IMR-90 (cell line): ENCODE measurements around the gene CABP5. TPM values are rescaled to one million over a fixed set of nuclear protein-coding genes. Genes with fewer than 3 reads are reported as not detected.

Source experiments
- ATAC-seq: fragments of 200-7000 bp; cut with Tn5 transposase; 2 replicates; pipeline ENCODE4 v1.9.1; 2020; ENCODE audit warnings: low read depth, mild to moderate bottlenecking, moderate library complexity
- BruUV-seq: library from RNA; stranded (reverse); fragments of 400-500 nt; replicated peaks from 2 replicates; lab custom pipeline; 2021; lab: Mats Ljungman, UMichigan
- CTCF ChIA-PET: fragments of 300-600 bp; formaldehyde crosslinking; extraction: SDS; loops from one replicate; lab custom pipeline; 2021; ENCODE audit warnings: antibody characterized with exemption; lab: Yijun Ruan, JAX
- POLR2A ChIA-PET: fragments of 300-600 bp; sonication (Branson Sonifier 250); formaldehyde crosslinking; loops from one replicate; lab custom pipeline; 2022; ENCODE audit warnings: antibody characterized with exemption; ENCODE audit not compliant: unreplicated experiment; lab: Charles Lee
- DNase-seq: peaks from one replicate; pipeline ENCODE4 v3.0.0; 2013
- H2AFZ ChIP-seq: replicated peaks from 2 replicates; pipeline ENCODE3; 2013; ENCODE audit warnings: low read length, mild to moderate bottlenecking; ENCODE audit not compliant: poor library complexity
- H2AK5ac ChIP-seq: 2 replicates; pipeline ENCODE4 v1.6.1; 2013; ENCODE audit warnings: low read depth, low read length, inconsistent platforms
- H2AK9ac ChIP-seq: replicated peaks from 2 replicates; pipeline ENCODE3; 2013; ENCODE audit warnings: mild to moderate bottlenecking, low read depth, low read length, moderate library complexity; ENCODE audit not compliant: poor library complexity
- H2BK120ac ChIP-seq: 2 replicates; pipeline ENCODE4 v1.6.1; 2013; ENCODE audit warnings: low read depth, low read length, inconsistent platforms
- H2BK15ac ChIP-seq: 3 replicates; pipeline ENCODE4 v1.6.1; 2013; ENCODE audit warnings: low read depth, low read length, inconsistent platforms
- H2BK20ac ChIP-seq: 2 replicates; pipeline ENCODE4 v1.6.1; 2013; ENCODE audit warnings: low read depth, mild to moderate bottlenecking, inconsistent platforms, low read length, moderate library complexity
- H2BK5ac ChIP-seq: 2 replicates; pipeline ENCODE4 v1.6.1; 2013; ENCODE audit warnings: mild to moderate bottlenecking, low read depth, low read length, inconsistent platforms; ENCODE audit not compliant: poor library complexity, severe bottlenecking
- H3K14ac ChIP-seq: replicated peaks from 2 replicates; pipeline ENCODE4 v1.6.1; 2013; ENCODE audit warnings: low read depth, low read length, inconsistent platforms
- H3K18ac ChIP-seq: 2 replicates; pipeline ENCODE4 v1.6.1; 2013; ENCODE audit warnings: low read depth, low read length, control low read depth
- H3K23ac ChIP-seq: 2 replicates; pipeline ENCODE4 v1.6.1; 2013; ENCODE audit warnings: low read depth, low read length, inconsistent platforms
- H3K27ac ChIP-seq: 2 replicates; pipeline ENCODE4 v1.5.1; 2013; ENCODE audit warnings: mild to moderate bottlenecking, control low read depth, low read length; ENCODE audit not compliant: insufficient read depth
- H3K27me3 ChIP-seq: 2 replicates; pipeline ENCODE4 v1.6.1; 2013; ENCODE audit warnings: low read length; ENCODE audit not compliant: control insufficient read depth, insufficient read depth
- H3K36me3 ChIP-seq: 2 replicates; pipeline ENCODE4 v1.6.1; 2013; ENCODE audit warnings: low read length, mixed read lengths; ENCODE audit not compliant: control insufficient read depth, insufficient read depth
- H3K4ac ChIP-seq: 2 replicates; pipeline ENCODE4 v1.6.1; 2013; ENCODE audit warnings: low read depth, low read length, inconsistent platforms
- H3K4me1 ChIP-seq: 2 replicates; pipeline ENCODE4 v1.6.1; 2013; ENCODE audit warnings: low read length, mixed read lengths; ENCODE audit not compliant: control insufficient read depth, insufficient read depth
- H3K4me2 ChIP-seq: 2 replicates; pipeline ENCODE4 v1.6.1; 2013; ENCODE audit warnings: low read depth, mild to moderate bottlenecking, control low read depth, low read length, moderate library complexity
- H3K4me3 ChIP-seq: 2 replicates; pipeline ENCODE4 v1.5.1; 2013; ENCODE audit warnings: low read depth, mild to moderate bottlenecking, control low read depth, low read length, moderate library complexity; ENCODE audit not compliant: insufficient read depth
- H3K56ac ChIP-seq: 2 replicates; pipeline ENCODE4 v1.6.1; 2013; ENCODE audit warnings: low read length, inconsistent platforms; ENCODE audit not compliant: insufficient read depth; ENCODE audit errors: extremely low read depth
- H3K79me1 ChIP-seq, 2 experiments: 2 replicates each; pipeline ENCODE4 v1.6.1; 2013; ENCODE audit warnings: low read length in 2 of 2, inconsistent platforms in 1 of 2, low read depth in 1 of 2
- H3K9ac ChIP-seq: 2 replicates; pipeline ENCODE4 v1.6.1; 2013; ENCODE audit warnings: low read depth, low read length, control low read depth
- H3K9me1 ChIP-seq: 2 replicates; pipeline ENCODE4 v1.6.1; 2013; ENCODE audit warnings: low read length, inconsistent platforms; ENCODE audit not compliant: insufficient read depth
- H3K9me3 ChIP-seq: 2 replicates; pipeline ENCODE4 v1.6.1; 2013; ENCODE audit warnings: low read length; ENCODE audit not compliant: control insufficient read depth, insufficient read depth
- H4K20me1 ChIP-seq: 2 replicates; pipeline ENCODE4 v1.6.1; 2013; ENCODE audit warnings: low read length, inconsistent platforms; ENCODE audit not compliant: insufficient read depth
- H4K5ac ChIP-seq: 2 replicates; pipeline ENCODE4 v1.6.1; 2013; ENCODE audit warnings: mild to moderate bottlenecking, low read depth, low read length, control low read depth
- H4K8ac ChIP-seq, 2 experiments: 2 replicates each; pipeline ENCODE4 v1.6.1; 2013; ENCODE audit warnings: low read depth in 2 of 2, low read length in 2 of 2, control low read depth in 1 of 2, inconsistent platforms in 1 of 2
- H4K91ac ChIP-seq: 2 replicates; pipeline ENCODE4 v1.6.1; 2013; ENCODE audit warnings: low read depth, low read length, inconsistent platforms; ENCODE audit not compliant: insufficient read depth
- BHLHE40 ChIP-seq: fragments of 150-350 bp; IDR thresholded peaks from 2 replicates; pipeline ENCODE4 v1.6.1; 2016; ENCODE audit warnings: mild to moderate bottlenecking, low read depth, low read length
- MAFK ChIP-seq: IDR thresholded peaks from 2 replicates; pipeline ENCODE4 v1.6.1; 2012; ENCODE audit warnings: low read depth, low read length, improper control_type of control experiment
- WGBS, 2 experiments: methylation state at CpG; one replicate each; pipeline versions ENCODE4 v1.1.5 to v1.1.7; 2013; ENCODE audit warnings: missing lambda C conversion rate in 2 of 2; ENCODE audit not compliant: insufficient read length in 1 of 2; ENCODE audit errors: extremely low coverage in 2 of 2; 5-methylcytosine and 5-hydroxymethylcytosine counted together
- dilution Hi-C: fragments of 300-500 bp; cut with HindIII; formaldehyde crosslinking; loops from one replicate; pipeline ENCODE4 v1.14.3; 2018; ENCODE audit warnings: low sequenced_read_pairs; ENCODE audit not compliant: unreplicated experiment
- in situ Hi-C: fragments of 300-500 bp; cut with MboI; formaldehyde crosslinking; loops from 3 replicates; pipeline ENCODE4 v1.14.3; 2019; ENCODE audit warnings: low sequenced_read_pairs, inconsistent platforms, mixed read lengths
- intact Hi-C: fragments of 100-400 bp; cut with micrococcal nuclease; formaldehyde crosslinking; loops from 2 replicates; pipeline ENCODE4 v1.10.0; 2022
- polyA plus RNA-seq, 3 experiments: library from polyadenylated mRNA; depleted of rRNA; stranded (reverse); fragments of >200 nt; gene quantifications; 2 replicates each; pipeline ENCODE4 v1.2.3, GENCODE V29; 2012; ENCODE audit warnings: low replicate concordance in 1 of 3
- total RNA-seq: library from RNA; depleted of rRNA; stranded (reverse); fragments of >200 nt; gene quantifications from 2 replicates; pipeline ENCODE4 v1.2.3, GENCODE V29; 2012; rRNA removed

The CABP5 gene
- total and polyA plus RNA-seq, 2 of the 4 experiments (the other 2 are of a cell fraction): not detected

DNA sequence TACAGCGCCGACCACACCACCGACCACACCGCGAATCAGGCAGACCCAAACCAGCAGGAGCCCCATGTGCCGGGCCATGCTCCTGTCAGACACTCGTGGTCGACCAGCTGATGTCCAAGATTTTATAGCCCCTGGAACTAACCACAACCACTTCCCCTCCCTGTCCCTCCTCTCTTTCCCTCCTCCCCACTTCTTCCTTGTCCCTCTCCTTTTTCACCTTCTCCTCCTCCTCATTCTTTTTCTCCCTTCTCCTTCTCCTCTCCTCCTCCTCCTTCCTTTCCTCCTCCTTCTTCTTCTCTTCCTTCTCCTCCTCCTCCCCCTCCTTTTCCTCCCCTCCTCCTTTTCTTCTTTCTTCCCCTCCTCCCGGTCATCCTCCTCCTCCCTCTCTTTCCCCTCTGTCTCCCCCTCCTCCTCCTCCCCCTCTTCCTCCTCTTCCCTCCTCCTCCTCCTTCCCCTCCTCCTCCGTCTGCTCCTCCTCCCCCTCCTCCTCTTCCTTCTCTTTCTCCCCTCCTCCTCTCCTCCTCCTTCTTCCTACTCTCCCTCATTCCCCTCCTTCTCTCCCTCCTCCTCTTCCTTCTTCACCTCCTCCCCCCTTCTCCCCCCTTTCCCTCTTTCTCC lies 52.6 kb downstream of the CABP5 start:
- intact Hi-C loops (no loop called here), in situ Hi-C loops (no loop called here), dilution Hi-C loops (no loop called here)
- H3K56ac ChIP-seq: no peak overlapping the region
- no peak overlapping the region for H3K4me2 ChIP-seq
- H2BK20ac ChIP-seq: no peak overlapping the region
- H4K8ac ChIP-seq: no peak overlapping the region
- H3K27ac ChIP-seq: no peak overlapping the region
- no peak overlapping the region for H3K9ac ChIP-seq
- POLR2A ChIA-PET: no interaction called here
- no peak overlapping the region for H3K18ac ChIP-seq
- no peaks in the 10 kb centered on the region for H4K20me1 ChIP-seq
- no peaks in the 10 kb centered on the region for H3K36me3 ChIP-seq
- no peak overlapping the region for H4K91ac ChIP-seq
- no peak for TF ChIP-seq BHLHE40
- TF ChIP-seq MAFK: no peak
- H2BK15ac ChIP-seq: no peak overlapping the region
- BruUV-seq: no TSS peak
- no peak overlapping the region for H3K23ac ChIP-seq
- H2AK9ac ChIP-seq: no peak overlapping the region
- no peak overlapping the region for H3K4me3 ChIP-seq
- H2AK5ac ChIP-seq: no peak overlapping the region
- no peak for ATAC-seq
- H3K27me3 ChIP-seq: peaks cover 5% of the 10 kb centered on the region; the same call in 1 of the 2 replicates
- H4K5ac ChIP-seq: no peak overlapping the region
- no peaks in the 10 kb centered on the region for H3K9me3 ChIP-seq
- no peaks in the 10 kb centered on the region for H3K4me1 ChIP-seq
- H2BK120ac ChIP-seq: no peak overlapping the region
- CTCF ChIA-PET: no interaction called here
- no peak overlapping the region for H3K14ac ChIP-seq
- no peak overlapping the region for H2AFZ ChIP-seq
- WGBS, 2 experiments: 52% methylated on average over 10 of the region's 10 CpGs; no CpG with 5 or more reads in 1 of the 2 experiments
- no peaks in the 10 kb centered on the region for H3K9me1 ChIP-seq
- no peak overlapping the region for H2BK5ac ChIP-seq
- H3K79me1 ChIP-seq: no peaks in the 10 kb centered on the region
- no peak for DNase-seq
- no peak overlapping the region for H3K4ac ChIP-seq

Other genes starting within 250 kb of the CABP5 start
- gene TPRX1, start 239.5 kb downstream of the CABP5 start, total RNA-seq: not detected in 2 replicates
- gene TPRX1, start 239.5 kb downstream of the CABP5 start, polyA plus RNA-seq (2012; rRNA removed): not detected in 2 replicates
- not detected in 2 replicates for gene CRX, start 222.1 kb downstream of the CABP5 start, total RNA-seq
- gene CRX, start 222.1 kb downstream of the CABP5 start, polyA plus RNA-seq (2012; rRNA removed): not detected in 2 replicates
- not detected in 2 replicates for gene TPRX2, start 184.8 kb downstream of the CABP5 start, total RNA-seq
- gene TPRX2, start 184.8 kb downstream of the CABP5 start, polyA plus RNA-seq (2012; rRNA removed): not detected in 2 replicates
- gene SULT2A1, start 157.8 kb downstream of the CABP5 start, total RNA-seq: not detected in 2 replicates
- gene SULT2A1, start 157.8 kb downstream of the CABP5 start, polyA plus RNA-seq (2012; rRNA removed): not detected in 2 replicates
- gene BSPH1, start 51.9 kb downstream of the CABP5 start, total RNA-seq: not detected in 2 replicates
- gene BSPH1, start 51.9 kb downstream of the CABP5 start, polyA plus RNA-seq (2012; rRNA removed): not detected in 2 replicates
- gene ELSPBP1, start 49.4 kb downstream of the CABP5 start, total RNA-seq: not detected in 2 replicates
- gene ELSPBP1, start 49.4 kb downstream of the CABP5 start, polyA plus RNA-seq (2012; rRNA removed): not detected in 2 replicates
- gene PLA2G4C, start 66.7 kb upstream of the CABP5 start, total RNA-seq: 4.3 and 5.0 TPM in 2 replicates
- 5.7 and 6.5 TPM in 2 replicates for gene PLA2G4C, start 66.7 kb upstream of the CABP5 start, polyA plus RNA-seq (2012; rRNA removed)
- 24.9 and 30.8 TPM in 2 replicates for gene LIG1, start 126.3 kb upstream of the CABP5 start, total RNA-seq
- gene LIG1, start 126.3 kb upstream of the CABP5 start, polyA plus RNA-seq (2012; rRNA removed): 33.5 and 34.0 TPM in 2 replicates
- 0.54 and 0.56 TPM in 2 replicates for gene ZSWIM9, start 126.6 kb upstream of the CABP5 start, total RNA-seq
- gene ZSWIM9, start 126.6 kb upstream of the CABP5 start, polyA plus RNA-seq (2012; rRNA removed): 2.2 and 3.4 TPM in 2 replicates
- 11.3 and 12.5 TPM in 2 replicates for gene CARD8, start 211.8 kb upstream of the CABP5 start, total RNA-seq
- 11.8 and 15.5 TPM in 2 replicates for gene CARD8, start 211.8 kb upstream of the CABP5 start, polyA plus RNA-seq (2012; rRNA removed)
- gene ZNF114, start 226.0 kb upstream of the CABP5 start, total RNA-seq: 0.56 and 1.6 TPM in 2 replicates
- 0.20 and 0.24 TPM in 2 replicates for gene ZNF114, start 226.0 kb upstream of the CABP5 start, polyA plus RNA-seq (2012; rRNA removed)